NOMO-1 treated with DMSO at 0.1 percent for 48 hours (cell line): Measurements from ENCODE around the gene FILIP1L.
A peak's percentile ranks its signal among the peaks of the same experiment; 100 is the strongest.

Experiments
- DNase-seq: peaks from one replicate; lab custom pipeline; 2025; ENCODE audit not compliant: unreplicated experiment; lab: John Stamatoyannopoulos, UW

Gene FILIP1L

DNA sequence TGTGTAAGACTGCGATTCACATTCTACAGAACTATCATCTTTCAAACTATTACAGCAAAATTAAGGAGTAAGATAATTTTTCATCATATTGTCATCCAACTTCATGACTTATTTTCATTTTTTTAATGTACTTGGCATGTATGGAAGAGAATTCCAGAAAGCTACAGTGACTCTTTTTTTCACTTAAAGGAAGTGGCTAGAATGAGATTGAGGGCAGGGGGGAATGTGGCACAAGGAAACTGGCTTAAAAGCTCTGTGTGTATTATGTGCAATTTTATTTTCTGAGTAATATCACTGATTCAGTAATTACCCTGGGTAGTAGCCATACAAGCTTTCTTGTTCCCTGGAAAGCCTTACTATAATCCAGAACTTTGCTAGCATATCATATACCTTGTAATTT lies 94.6 kb downstream of the FILIP1L start:
- no peak for DNase-seq

DNA sequence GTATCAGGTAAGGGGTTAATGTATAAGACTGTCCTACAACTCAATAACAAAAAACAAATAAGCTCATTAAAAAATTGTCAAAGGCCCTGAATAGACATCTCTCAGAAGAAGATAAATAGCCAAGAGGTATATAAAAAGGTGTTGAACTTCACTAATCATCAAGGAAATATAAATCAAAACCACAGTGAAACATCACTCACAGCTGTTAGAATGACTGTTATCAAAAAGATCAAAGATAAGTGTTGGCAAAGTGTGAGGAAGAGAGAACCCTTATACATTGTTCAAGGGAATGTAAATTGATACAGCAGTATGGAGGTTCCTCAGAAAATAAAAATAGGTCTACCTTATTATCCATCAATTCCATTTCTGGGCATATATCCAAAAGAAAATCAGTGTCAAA lies 95.5 kb downstream of the FILIP1L start:
- no peak for DNase-seq

DNA sequence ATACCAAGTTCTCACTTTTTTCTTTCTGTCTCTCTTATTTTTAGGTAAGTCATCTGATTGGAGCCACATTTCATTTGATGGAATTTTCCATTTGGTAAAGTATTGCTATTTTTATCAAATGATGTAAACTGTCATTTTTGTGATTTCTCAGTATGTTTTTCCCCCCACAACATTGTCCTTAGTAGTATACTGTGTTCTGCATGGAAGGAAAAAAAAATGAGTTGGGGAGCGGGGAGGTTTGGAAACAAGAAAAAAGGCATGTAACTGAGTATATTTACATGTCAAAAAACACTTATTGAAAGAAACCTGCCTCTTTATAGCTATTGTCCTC lies 104.2 kb downstream of the FILIP1L start:
- DNase-seq = no peak

GRCh38 chr3:100009276-100010086 lies 104.8 kb downstream of the FILIP1L start:
- no peak for DNase-seq

- no peak for DNase-seq
These were observed 106.1 kb downstream of the FILIP1L start for GRCh38 chr3:100008081-100008698.

- no peak for DNase-seq
These were observed 107.0 kb downstream of the FILIP1L start for GRCh38 chr3:100007313-100007712.

- no peak for DNase-seq
These were observed 107.6 kb downstream of the FILIP1L start for GRCh38 chr3:100006570-100007271.

DNA sequence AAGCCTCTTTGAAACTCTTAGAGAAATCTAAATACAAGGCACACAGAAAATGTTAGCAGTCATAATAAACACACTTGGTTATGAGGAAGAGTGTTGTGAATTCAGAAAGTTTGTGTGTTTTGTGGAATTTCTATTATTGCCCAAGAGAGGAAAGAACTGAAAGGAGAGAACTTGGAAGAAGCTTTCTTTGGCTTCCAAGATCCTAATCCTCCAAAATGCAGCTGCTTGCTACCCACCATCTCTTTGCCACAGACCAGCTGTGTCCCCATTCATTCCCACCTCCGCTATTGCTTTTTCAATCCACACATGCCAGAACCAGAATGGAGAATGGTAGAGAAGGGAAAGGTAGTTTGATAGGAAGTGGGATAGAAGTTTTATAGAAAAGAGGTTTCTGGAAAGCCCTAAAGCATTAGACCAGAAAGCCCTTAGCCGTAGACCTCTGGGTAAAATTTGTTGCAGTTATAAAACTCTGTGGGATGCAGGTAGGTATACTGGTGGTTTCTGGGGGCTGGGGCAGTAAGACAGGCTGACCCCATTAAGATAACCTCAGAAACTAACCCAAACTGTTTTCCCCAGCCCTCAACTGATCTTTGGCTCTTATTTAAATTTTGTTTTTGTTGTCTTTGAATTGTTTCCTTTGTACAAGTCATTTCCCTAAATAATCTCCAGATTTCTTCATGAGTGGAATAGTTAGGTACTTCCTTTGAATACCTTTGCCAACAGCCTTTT lies 108.5 kb downstream of the FILIP1L start:
- no peak for DNase-seq

GRCh38 chr3:100004931-100005330 lies 109.4 kb downstream of the FILIP1L start:
- no peak for DNase-seq

DNA sequence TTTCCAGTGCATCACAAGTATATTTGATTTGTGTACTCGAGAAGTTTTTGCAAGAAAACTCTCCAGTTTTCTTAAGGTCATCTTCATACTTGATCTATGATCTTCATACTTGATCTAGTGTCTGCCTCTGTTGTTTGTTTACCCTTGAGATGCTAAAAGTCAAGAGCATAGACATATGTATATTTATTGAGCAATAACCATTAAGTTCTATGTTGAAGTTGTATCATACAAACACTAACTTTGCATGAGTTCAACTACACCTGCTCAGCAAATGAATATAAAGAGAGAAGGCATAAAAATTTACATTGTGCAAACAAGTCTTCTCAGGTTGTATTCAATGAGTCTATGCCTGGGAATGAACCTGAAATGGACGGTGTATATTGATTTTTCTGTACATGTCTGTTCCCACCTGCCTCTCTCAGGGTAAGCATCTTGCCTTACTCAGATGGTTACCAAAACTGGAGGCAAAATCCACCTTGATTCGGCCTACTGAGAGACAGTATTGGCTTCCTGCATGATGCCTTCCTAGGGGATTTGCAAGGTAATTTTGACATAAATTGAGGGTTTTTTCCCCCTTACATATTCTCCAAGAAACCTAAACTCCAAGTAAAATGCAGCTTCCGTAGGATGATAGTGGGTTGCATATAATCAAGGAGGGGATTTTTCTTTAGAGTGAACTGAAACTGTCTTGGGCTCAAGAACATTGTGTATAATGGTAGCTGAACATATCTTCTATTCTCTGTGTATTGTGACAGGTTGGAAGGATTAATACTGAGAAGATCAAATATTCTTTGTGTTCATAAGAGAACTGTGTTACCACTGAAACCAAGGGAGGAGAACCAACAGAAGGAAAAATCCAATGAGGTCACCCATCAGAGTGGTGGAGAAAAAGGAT lies 110.4 kb downstream of the FILIP1L start:
- no peak for DNase-seq

GRCh38 chr3:100002599-100003350 lies 111.5 kb downstream of the FILIP1L start:
- peak; percentile 32 for DNase-seq

DNA sequence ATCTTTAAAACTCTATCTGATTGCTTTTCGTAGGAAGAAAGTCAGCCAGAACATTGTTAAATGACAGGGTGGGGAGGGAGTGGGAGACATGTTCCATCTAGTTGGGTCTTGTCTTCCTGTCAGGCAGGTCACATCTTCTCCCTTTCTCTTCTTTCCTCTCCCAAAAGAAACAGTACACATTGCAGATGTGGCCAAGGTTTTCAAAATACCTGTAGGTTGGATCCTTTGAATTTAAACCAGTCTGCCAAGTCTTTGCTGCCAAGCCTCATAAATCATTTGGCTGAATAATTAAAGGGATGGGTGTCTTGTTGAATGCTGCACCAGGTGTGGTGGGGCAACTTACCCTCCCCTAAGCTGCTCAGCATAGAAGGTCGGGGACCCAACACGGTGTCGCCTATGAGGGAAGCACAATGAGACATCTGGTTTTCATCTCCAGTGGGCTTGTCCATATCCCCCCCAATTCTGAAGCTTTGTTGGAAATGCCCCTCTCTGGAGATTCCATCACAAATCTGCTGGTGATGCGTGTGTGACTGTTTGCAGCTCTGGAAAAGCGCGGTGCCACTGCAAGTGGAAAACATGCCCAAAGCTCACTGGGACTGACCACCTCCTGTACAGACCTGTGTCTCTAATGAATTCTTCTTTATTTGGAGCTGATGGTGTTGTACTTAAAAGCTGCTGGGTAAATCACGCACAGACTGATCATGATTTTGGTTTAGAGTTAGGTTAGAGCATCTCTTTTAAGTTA lies 112.6 kb downstream of the FILIP1L start:
- DNase-seq = no peak

DNA sequence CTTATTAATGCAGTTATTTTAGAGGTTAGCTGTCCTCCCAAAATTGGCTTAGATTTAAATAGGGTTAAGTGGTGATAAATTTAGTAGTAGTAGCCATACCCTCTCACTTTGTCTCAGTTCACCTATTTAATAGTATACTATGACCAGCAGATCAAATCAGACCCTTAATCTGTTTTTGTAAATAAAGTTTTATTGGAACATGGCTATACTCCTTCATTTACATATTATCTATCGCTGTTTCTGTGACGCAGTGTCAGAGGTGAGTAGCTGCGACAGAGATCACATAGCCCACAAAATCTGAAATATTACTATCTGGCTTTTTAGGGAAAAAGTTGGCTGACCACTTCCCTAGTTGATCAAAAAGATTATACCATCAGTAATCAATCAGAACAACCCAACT lies 113.2 kb downstream of the FILIP1L start:
- DNase-seq = no peak

DNA sequence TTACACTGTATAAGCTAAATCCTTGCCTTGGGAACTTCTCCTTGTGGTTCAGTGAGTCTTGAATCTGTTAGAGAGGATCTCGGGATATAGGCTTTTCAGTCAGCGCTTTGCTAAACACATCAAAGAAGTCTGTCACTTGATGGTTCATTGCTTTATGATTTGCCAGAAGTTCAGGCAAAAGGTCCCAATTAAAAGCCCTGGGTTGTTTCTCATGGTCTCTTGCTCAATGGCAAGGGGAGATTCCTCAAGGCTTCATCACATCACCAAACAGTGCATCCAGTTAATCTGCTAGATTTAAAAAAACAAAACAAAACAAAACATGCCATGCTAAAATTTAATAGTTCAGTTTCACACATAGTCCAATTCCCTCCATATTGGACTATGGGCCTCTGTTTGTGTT lies 114.8 kb downstream of the FILIP1L start:
- DNase-seq = no peak

GRCh38 chr3:99997293-99997692 lies 117.0 kb downstream of the FILIP1L start:
- no peak for DNase-seq

DNA sequence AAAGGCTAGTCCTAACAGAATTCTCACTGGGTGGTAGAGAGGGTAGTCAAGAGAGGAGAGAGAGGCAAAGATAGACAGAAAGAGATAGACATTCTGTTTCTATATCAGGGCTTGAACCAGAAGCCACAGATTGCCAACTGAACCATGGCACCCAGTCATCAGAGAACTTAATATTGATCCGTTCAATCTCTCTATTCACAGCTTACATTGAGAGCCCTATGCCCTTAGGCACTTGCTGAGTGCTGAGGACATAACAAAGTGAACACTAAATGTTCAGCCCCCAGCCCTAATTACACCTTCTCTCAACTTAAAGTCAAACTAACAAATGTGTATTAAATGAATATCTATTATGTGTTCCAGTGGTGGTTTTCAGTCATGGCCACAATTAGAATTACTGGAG lies 124.1 kb downstream of the FILIP1L start:
- DNase-seq = no peak

DNA sequence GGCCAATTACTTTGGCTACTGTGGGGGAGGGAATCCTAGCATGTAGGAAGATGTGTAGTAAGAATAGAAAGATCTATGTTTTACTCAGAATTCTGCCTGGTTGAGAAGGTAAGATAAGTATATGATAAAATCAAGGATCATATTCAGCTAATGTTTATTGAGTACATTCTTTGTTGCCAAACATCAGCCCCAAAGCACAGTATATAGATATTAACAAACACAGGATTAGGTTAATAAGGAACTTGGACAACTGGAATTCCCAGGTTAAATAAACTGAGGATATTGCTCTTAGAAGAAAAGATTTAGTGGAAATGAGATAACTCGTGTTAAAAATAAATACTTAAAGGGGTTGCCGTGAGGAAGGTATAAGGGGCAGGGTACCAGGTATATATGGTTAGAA lies 129.6 kb downstream of the FILIP1L start:
- no peak for DNase-seq

DNA sequence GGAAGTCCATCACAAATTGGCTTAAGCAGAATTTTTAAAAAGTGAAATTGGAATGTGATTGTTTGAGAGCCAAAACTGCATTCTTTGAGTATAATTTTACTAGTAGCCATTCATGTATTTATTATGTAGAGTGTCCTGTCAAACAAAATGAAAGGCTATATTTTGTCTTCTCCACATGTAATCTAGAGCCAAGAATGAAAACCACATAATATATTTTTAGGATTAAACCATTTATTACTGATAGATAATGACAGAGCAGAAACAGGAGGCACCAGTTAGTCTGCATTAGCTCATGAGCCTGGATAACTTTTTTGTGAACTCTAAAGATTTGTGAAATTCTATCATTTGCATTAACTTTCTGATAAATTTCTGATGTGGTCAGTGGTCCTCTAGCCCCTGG lies 130.2 kb downstream of the FILIP1L start:
- DNase-seq = no peak

DNA sequence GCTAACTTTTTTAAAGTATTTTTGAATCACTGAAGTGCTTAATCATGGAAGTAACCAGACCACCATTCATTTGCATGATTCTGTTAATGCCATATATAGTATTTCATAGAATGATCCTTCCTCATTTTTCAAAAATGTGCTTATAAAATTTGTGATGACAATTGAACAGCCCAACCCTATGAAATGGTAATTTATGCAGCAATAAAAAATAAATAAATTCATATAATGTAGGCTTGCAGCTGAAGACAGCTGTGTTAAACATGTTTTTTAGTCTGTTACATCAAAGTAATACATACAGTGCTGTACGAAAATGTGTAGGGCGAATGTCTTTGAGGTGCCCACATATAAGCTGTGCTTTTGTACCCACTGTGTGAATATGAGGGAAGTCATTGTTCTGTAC lies 131.7 kb downstream of the FILIP1L start:
- DNase-seq = no peak
